RCC 7860 (cell line): Measurements from ENCODE around the gene SPANXN1.
"Not testable (repeated sequence)": the region's sequence is repeated elsewhere in the genome, so short reads cannot be mapped to it uniquely, and the experiment has no call there.

ENCODE experiments used
- DNase-seq: peaks from one replicate; pipeline ENCODE4 v3.0.0-alpha.2; 2015; ENCODE audit warnings: low spot score
- FAIRE-seq: peaks from 2 replicates; lab custom pipeline; 2012; peaks lifted over from hg19 to GRCh38; lab: Jason Lieb, UNC

SPANXN1 gene

GRCh38 chrX:145247203-145247602 lies at the start of gene SPANXN1:
SPANXN1 (plus strand) TSS chrX:145247503; CDS start chrX:145247587, 84 bp downstream.
- FAIRE-seq, DNase-seq: not testable (repeated sequence)

- DNase-seq (no peak), FAIRE-seq (no peak)
These were observed 48.2 kb upstream of the SPANXN1 start for GRCh38 chrX:145199078-145199477.

GRCh38 chrX:145213504-145213903 lies 33.8 kb upstream of the SPANXN1 start:
- DNase-seq: peak; percentile 9
- FAIRE-seq: peak; percentile 75

- DNase-seq (peak; percentile 4), FAIRE-seq (no peak)
These were observed 44.9 kb downstream of the SPANXN1 start for GRCh38 chrX:145292218-145292617.
